ENCODE results near the gene CPNE4.
"Not testable (repeated sequence)": the region's sequence is repeated elsewhere in the genome, so short reads cannot be mapped to it uniquely, and the experiment has no call there.

The CPNE4 gene

GRCh38 chr3:132016061-132017041 lies 18.5 kb downstream of the CPNE4 start:
- no peak for DNase-seq (ENCODE audit: low read depth)

- DNase-seq (ENCODE audit: low read depth) = no peak
Observed at GRCh38 chr3:132014105-132014504, 20.7 kb downstream of the CPNE4 start.

DNA sequence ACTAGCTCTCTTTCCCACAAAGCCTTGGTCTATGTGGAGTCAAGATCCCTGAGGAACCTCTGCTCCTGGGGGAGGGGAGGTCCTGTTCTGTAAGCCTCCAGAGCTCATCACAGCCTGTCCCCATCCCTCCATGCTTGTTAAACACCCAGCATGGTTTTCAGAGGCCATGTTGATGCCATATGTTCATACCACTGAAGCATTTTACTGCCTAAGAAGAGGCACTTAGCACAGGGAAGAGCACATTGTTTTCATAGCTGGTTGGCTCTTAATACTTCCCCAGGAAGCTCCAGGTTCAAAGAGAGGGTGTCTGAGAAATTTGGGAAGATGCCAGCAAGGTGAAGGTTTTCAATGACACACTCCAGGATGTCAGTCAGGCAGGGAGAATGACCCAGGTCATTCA lies 25.6 kb downstream of the CPNE4 start:
- no peak for DNase-seq (ENCODE audit: low read depth)

GRCh38 chr3:132008837-132009236 lies 26.0 kb downstream of the CPNE4 start:
- DNase-seq (ENCODE audit: low read depth) = no peak

GRCh38 chr3:132007617-132008016 lies 27.2 kb downstream of the CPNE4 start:
- DNase-seq (ENCODE audit: low read depth) = no peak

GRCh38 chr3:132006605-132007204 lies 28.1 kb downstream of the CPNE4 start:
- no peak for DNase-seq (ENCODE audit: low read depth)

DNA sequence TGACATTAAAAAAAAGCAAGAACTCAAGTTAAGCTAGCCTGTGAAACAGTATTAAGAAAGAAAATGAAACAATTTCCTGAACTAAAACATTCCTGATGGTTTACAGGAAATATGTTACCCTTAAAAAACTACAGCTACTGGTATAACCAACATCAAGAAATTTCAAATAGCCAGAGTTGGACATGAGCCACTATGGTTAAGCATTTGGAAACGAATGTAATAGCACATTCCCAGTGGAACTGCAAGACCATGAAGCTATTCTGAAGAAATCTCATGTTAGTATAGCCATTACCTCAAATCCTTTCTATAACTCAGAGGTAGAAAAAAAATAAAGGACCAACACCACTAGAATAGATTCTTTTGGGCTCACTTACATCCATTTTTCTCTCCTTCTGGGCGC lies 30.2 kb downstream of the CPNE4 start:
- peak; percentile 64 for DNase-seq (ENCODE audit: low read depth)

GRCh38 chr3:132003685-132004084 lies 31.1 kb downstream of the CPNE4 start:
- DNase-seq (ENCODE audit: low read depth) = no peak

DNA sequence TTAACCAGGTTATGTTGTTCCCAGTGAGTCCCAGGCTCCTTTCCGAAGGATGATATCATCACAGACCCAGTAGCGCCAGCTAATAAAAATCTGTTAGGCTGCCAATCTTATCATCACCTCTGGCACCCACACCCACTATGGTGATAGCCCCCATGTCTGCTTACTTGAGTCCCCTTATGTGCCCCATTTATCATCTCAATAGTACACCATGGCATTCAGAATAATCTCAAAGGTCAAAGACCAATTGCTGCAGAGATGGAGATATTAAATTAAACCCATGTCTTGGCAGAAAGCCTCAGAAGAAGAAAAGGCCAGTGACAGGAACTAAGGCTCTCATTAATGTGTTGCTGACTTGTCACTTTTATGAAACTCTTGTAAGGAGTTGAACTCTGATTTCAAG lies 32.8 kb downstream of the CPNE4 start:
- no peak for DNase-seq (ENCODE audit: low read depth)

GRCh38 chr3:132001036-132001435 lies 33.8 kb downstream of the CPNE4 start:
- DNase-seq (ENCODE audit: low read depth) = no peak

DNA sequence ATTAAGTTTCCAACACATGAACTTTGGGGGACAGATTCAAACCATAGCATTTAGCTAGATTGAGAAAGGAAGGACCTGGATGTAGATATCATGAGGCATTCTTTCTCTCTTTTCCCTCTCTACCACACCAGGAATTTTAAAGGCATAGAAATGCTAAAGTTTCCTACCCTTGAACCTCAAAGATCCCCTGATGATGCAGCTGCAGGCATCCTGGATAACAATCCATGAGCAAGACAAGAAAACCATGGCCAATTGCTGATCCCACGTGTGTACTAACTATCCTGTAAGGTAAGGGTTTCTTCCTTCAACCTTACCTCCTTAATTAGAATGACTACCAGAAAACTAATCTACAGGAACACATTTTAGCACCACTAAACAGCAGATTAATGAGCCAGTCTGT lies 36.8 kb downstream of the CPNE4 start:
- DNase-seq (ENCODE audit: low read depth) = no peak

- DNase-seq (ENCODE audit: low read depth) = no peak
Observed at GRCh38 chr3:131995891-131996290, 38.9 kb downstream of the CPNE4 start.

GRCh38 chr3:131989318-131989717 lies 45.5 kb downstream of the CPNE4 start:
- no peak for DNase-seq (ENCODE audit: low read depth)

DNA sequence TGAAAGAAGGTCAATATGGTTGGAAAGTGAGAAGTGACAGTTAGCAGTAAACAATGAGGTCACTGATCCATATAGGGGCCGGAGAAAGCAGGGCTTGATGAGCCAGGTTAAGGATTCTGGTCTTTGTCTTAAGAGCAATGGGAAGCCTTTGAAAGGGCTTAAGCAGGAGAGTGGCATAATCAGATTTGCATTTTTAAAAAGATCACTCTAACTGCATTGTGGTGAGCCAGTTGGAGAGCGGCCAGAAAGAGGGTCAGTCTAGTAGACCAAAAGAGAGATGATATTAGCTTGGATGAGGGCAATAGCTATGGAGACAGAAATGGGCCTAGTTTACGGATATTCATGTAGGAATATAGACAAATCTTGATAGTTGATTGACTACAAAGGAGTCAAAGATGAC lies 46.6 kb downstream of the CPNE4 start:
- no peak for DNase-seq (ENCODE audit: low read depth)

DNA sequence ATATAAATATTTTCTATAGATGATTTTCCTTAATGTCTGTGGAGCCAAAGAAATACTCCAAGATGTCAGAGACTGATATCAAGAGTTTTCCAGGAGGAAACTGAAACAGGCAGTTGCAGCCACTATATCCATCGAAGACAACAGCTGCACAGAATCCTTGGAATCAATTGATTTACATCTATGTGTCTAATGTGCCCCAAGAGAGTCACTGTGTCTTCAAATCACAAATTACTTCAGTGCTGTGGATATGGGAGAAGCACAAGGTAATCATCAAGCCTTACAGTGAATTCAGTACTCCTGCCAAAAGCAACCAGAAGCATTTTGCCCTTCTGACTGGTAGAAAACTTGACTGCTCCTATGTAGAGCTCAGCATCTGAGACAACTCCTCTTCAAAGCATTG lies 51.1 kb downstream of the CPNE4 start:
- no peak for DNase-seq (ENCODE audit: low read depth)

DNA sequence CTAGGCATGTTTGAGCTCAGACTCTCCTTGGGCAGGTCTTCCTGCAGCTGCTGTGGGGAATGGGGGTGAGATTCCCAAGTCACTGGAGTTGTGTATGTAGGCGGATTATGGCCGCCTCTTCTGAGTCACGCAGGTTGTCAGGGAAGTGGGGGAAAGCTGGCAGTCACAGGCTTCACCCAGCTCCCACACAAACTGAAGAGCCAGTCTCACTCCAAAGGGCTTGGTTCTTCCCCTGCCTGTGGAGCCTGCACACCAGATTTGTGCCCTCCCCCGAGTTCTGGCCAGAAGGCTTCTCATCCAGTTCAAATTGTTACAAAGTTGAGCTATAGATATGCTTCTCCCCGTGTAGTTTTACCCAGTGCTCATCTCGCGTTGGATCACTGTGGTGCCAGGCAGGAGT lies 53.5 kb downstream of the CPNE4 start:
- no peak for DNase-seq (ENCODE audit: low read depth)

- no peak for DNase-seq (ENCODE audit: low read depth)
Observed at GRCh38 chr3:131976448-131976847, 58.4 kb downstream of the CPNE4 start.

- no peak for DNase-seq (ENCODE audit: low read depth)
Observed at GRCh38 chr3:131975047-131975446, 59.8 kb downstream of the CPNE4 start.

GRCh38 chr3:131973731-131974130 lies 61.1 kb downstream of the CPNE4 start:
- DNase-seq (ENCODE audit: low read depth) = no peak

DNA sequence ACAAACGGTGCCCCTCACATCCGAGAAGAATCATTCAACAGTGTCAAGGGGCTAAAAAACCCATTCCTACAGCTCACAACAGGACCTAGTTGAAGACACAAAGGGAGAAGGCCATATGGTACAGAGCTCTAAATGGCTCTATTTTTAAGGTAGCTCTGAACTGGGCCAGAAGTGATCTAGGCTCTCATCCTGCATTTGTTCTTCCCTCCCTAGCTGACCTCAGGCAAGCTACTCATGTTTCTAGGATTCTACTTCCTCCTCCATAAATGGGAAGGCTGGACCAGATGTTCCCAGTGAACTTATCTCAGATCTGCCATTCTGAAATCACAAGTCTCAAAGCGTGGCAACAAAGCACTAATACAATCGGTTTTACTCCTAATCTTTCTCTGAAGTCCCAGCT lies 62.3 kb downstream of the CPNE4 start:
- DNase-seq (ENCODE audit: low read depth) = no peak

DNA sequence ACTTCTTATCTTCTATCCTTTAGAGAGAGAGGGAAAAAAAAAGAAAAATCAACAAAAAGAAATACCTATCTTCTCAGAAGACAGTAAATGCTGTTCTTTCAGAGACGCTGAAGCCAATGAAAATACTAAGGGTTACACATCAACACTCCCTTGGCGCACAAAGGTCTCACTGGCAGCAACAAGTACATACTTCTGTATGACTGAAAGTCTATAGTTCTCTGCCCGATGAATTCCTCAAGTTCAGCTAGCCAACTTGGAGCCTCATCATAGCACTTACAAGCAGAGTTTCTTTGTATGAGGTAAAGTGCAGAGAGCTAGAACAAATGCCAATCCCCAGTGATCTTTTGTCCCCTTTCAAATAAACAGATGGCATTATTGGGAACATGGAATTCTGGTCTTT lies 62.7 kb downstream of the CPNE4 start:
- no peak for DNase-seq (ENCODE audit: low read depth)

DNA sequence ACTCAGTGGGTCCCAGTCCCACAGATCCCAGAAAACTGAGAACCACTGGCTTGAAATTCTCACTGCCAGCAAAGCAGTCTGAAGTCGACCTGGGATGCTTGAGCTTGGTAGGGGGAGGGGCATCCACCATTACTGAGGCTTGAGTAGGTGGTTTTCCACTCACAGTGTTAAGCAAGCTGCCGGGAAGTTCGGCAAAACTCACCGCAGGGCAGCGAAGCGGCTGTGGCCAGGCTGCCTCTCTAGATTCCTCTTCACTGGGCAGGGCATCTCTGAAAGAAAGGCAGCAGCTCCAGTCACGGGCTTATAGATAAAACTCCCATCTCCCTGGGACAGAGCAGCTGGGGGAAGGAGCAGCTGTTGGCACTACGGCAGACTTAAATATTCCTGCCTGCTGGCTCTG lies 71.4 kb downstream of the CPNE4 start:
- not testable (repeated sequence) for DNase-seq (ENCODE audit: low read depth)

- no peak for DNase-seq (ENCODE audit: low read depth)
Observed at GRCh38 chr3:131962982-131963381, 71.8 kb downstream of the CPNE4 start.

DNA sequence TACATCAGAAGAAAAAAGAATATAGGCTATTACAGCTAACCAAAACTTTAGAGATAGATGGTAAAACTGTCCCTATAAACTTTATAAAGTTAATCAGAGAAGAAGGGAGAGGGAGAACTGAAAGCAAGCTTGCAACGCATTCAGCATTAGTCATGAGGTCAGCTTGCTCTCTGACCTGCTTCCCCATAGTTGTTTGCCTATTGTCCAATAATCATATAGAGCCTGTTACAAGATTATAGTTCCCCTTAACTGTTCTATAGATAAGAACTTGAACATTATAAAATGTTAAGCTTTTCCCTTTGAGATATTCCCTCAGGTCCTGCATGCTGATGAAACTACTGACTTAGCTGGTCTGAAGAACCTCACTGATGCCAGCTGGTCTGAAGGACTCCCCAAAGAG lies 74.5 kb downstream of the CPNE4 start:
- no peak for DNase-seq (ENCODE audit: low read depth)
